ENCODE measurements around the gene SMPX. TPM values are rescaled to one million over a fixed set of nuclear protein-coding genes. Genes with fewer than 3 reads are reported as not detected.
A peak's percentile ranks its signal among the peaks of the same experiment; 100 is the strongest.

The SMPX gene
- total RNA-seq, 2 experiments from 2014 or later = not detected

GRCh38 chrX:21799767-21800166 is 41.9 kb upstream of the SMPX start:
- intact Hi-C loops (cut with micrococcal nuclease) = no loop called here
- no peak for ATAC-seq
- TF ChIP-seq CTCF (IDR thresholded peaks at IDR 0.05) = no peak
- DNase-seq = no peak
- Mint-ChIP-seq H3K4me3 (no peak overlapping the region), H3K9me3 (peaks cover 3% of the 10 kb centered on the region), H3K27me3 (no peaks in the 10 kb centered on the region), H3K36me3 (ENCODE audit: low read depth) (no peaks in the 10 kb centered on the region), H3K27ac (no peak overlapping the region), H3K4me1 (ENCODE audit: low read depth) (no peaks in the 10 kb centered on the region)
- CTCF ChIA-PET = no interaction called here
- POLR2A ChIA-PET = interaction anchor here (0.6 kb wide), 1 partner anchor 39 kb away, joined by 3 read pairs; the partner anchor contains the start of gene MBTPS2

GRCh38 chrX:21798677-21799219 is 40.8 kb upstream of the SMPX start:
- ChIA-PET CTCF (no interaction called here), POLR2A (no interaction called here)
- TF ChIP-seq CTCF (IDR thresholded peaks at IDR 0.05) = no peak
- no peak overlapping the region for H3K4me3 Mint-ChIP-seq
- no peaks in the 10 kb centered on the region for H3K4me1 Mint-ChIP-seq (ENCODE audit: low read depth)
- no peaks in the 10 kb centered on the region for H3K36me3 Mint-ChIP-seq (ENCODE audit: low read depth)
- DNase-seq (no peak), ATAC-seq (no peak)
- intact Hi-C loops (cut with micrococcal nuclease) = no loop called here
- no peak overlapping the region for H3K27ac Mint-ChIP-seq
- H3K9me3 Mint-ChIP-seq = peaks cover 3% of the 10 kb centered on the region
- no peaks in the 10 kb centered on the region for H3K27me3 Mint-ChIP-seq

GRCh38 chrX:21781976-21782375 is 24.1 kb upstream of the SMPX start:
- no peak for ATAC-seq
- no peaks in the 10 kb centered on the region for H3K9me3 Mint-ChIP-seq
- H3K36me3 Mint-ChIP-seq (ENCODE audit: low read depth) = no peaks in the 10 kb centered on the region
- ChIA-PET CTCF (no interaction called here), POLR2A (no interaction called here)
- no peak overlapping the region for H3K27ac Mint-ChIP-seq
- intact Hi-C loops (cut with micrococcal nuclease) = no loop called here
- no peak for TF ChIP-seq CTCF (IDR thresholded peaks at IDR 0.05)
- DNase-seq = no peak
- H3K4me3 Mint-ChIP-seq = no peak overlapping the region
- H3K4me1 Mint-ChIP-seq (ENCODE audit: low read depth) = peaks cover 11% of the 10 kb centered on the region
- no peaks in the 10 kb centered on the region for H3K27me3 Mint-ChIP-seq

- POLR2A ChIA-PET = no interaction called here
- Mint-ChIP-seq H3K9me3 (no peaks in the 10 kb centered on the region), H3K36me3 (ENCODE audit: low read depth) (no peaks in the 10 kb centered on the region), H3K4me3 (no peak overlapping the region), H3K27me3 (no peaks in the 10 kb centered on the region), H3K4me1 (ENCODE audit: low read depth) (peaks cover 11% of the 10 kb centered on the region), H3K27ac (no peak overlapping the region)
- TF ChIP-seq CTCF (IDR thresholded peaks at IDR 0.05) = no peak
- ATAC-seq (peak; percentile 45), DNase-seq (peak; percentile 1)
- CTCF ChIA-PET = no interaction called here
- intact Hi-C loops (cut with micrococcal nuclease) = no loop called here
These were observed 23.6 kb upstream of the SMPX start for GRCh38 chrX:21781525-21781924.

- H3K36me3 Mint-ChIP-seq (ENCODE audit: low read depth) = no peaks in the 10 kb centered on the region
- no peak for TF ChIP-seq CTCF (IDR thresholded peaks at IDR 0.05)
- intact Hi-C loops (cut with micrococcal nuclease) = no loop called here
- no peak for ATAC-seq
- H3K27me3 Mint-ChIP-seq = no peaks in the 10 kb centered on the region
- no peaks in the 10 kb centered on the region for H3K9me3 Mint-ChIP-seq
- no peak for DNase-seq
- POLR2A ChIA-PET = no interaction called here
- no peak overlapping the region for H3K4me3 Mint-ChIP-seq
- H3K4me1 Mint-ChIP-seq (ENCODE audit: low read depth) = peaks cover 11% of the 10 kb centered on the region
- CTCF ChIA-PET = no interaction called here
- no peak overlapping the region for H3K27ac Mint-ChIP-seq
These were observed 21.2 kb upstream of the SMPX start for GRCh38 chrX:21779095-21779494.
